HepG2 (cell line): ENCODE measurements around the gene TWNK. TPM values are rescaled to one million over a fixed set of nuclear protein-coding genes. Genes with fewer than 3 reads are reported as not detected.

Source experiments
- ATAC-seq: fragments of 200-7000 bp; cut with Tn5 transposase; 3 replicates; pipeline ENCODE4 v1.9.1; 2020; ENCODE audit warnings: mild to moderate bottlenecking, moderate library complexity
- BruUV-seq: library from RNA; stranded (reverse); fragments of 400-500 nt; replicated peaks from 2 replicates; lab custom pipeline; 2021; lab: Mats Ljungman, UMichigan
- CTCF ChIA-PET: fragments of 300-600 bp; formaldehyde crosslinking; extraction: SDS; loops from one replicate; lab custom pipeline; 2021; ENCODE audit warnings: low total read pairs, inconsistent platforms, low intra/inter-chr PET ratio; lab: Yijun Ruan, JAX
- POLR2A ChIA-PET: fragments of 350-600 bp; sonication (Branson Sonifier 250); formaldehyde crosslinking; loops from one replicate; lab custom pipeline; 2020; ENCODE audit warnings: antibody characterized with exemption, inconsistent platforms; lab: Yijun Ruan, JAX
- DNase-seq: peaks from one replicate; pipeline ENCODE4 v3.0.0-alpha.2; 2015; ENCODE audit warnings: low spot score
- FAIRE-seq: peaks from 3 replicates; lab custom pipeline; 2011; peaks lifted over from hg19 to GRCh38; lab: Jason Lieb, UNC
- H2AFZ ChIP-seq: one replicate; pipeline ENCODE4 v1.6.1; 2011; ENCODE audit warnings: low read length, inconsistent platforms
- H3K27ac ChIP-seq: fragments of 300-600 bp; 3 replicates; pipeline ENCODE4 v1.8.0; 2011; ENCODE audit warnings: mixed run types, mild to moderate bottlenecking, mixed read lengths, low read length, inconsistent platforms; ENCODE audit not compliant: insufficient read depth; ENCODE audit errors: extremely low read length
- H3K27me3 ChIP-seq, 2 experiments: fragments of 200-600 bp in 1 of 2; 2 replicates in 1 of 2; 3 replicates in 1 of 2; pipeline versions ENCODE4 v1.6.0 to v1.8.0; 2011; ENCODE audit warnings: low read length in 2 of 2, mild to moderate bottlenecking in 2 of 2, moderate library complexity in 2 of 2, inconsistent platforms in 1 of 2; ENCODE audit not compliant: insufficient read depth in 2 of 2, control insufficient read depth in 1 of 2
- H3K36me3 ChIP-seq, 2 experiments: fragments of 200-600 bp in 1 of 2; replicated peaks in 1 of 2; 2 replicates in 1 of 2; 3 replicates in 1 of 2; pipeline versions ENCODE4 v1.5.1 to v1.8.0; 2011; ENCODE audit warnings: low read length in 2 of 2, inconsistent platforms in 1 of 2; ENCODE audit not compliant: insufficient read depth in 2 of 2, control insufficient read depth in 1 of 2
- H3K4me1 ChIP-seq: 2 replicates; pipeline ENCODE4 v1.5.1; 2012; ENCODE audit warnings: low read length, inconsistent platforms; ENCODE audit not compliant: insufficient read depth
- H3K4me2 ChIP-seq: 2 replicates; pipeline ENCODE4 v1.6.0; 2011; ENCODE audit warnings: low read depth, low read length, inconsistent platforms
- H3K4me3 ChIP-seq, 3 experiments: fragments of 200-600 bp in 1 of 3; sonication (generic), shearing (Covaris generic) in 1 of 3; replicated peaks in 1 of 3; 2 replicates each; pipeline ENCODE4 v1.5.1; 2011 to 2016; ENCODE audit warnings: low read length in 3 of 3, inconsistent platforms in 2 of 3, low read depth in 2 of 3, mild to moderate bottlenecking in 2 of 3, control low read depth in 1 of 3, mixed read lengths in 1 of 3; ENCODE audit not compliant: insufficient read depth in 1 of 3
- H3K79me2 ChIP-seq: one replicate; pipeline ENCODE4 v1.6.1; 2011; ENCODE audit warnings: low read length, inconsistent platforms; ENCODE audit not compliant: insufficient read depth
- H3K9ac ChIP-seq: 2 replicates; pipeline ENCODE4 v1.6.0; 2011; ENCODE audit warnings: mild to moderate bottlenecking, low read depth, low read length, inconsistent platforms; ENCODE audit not compliant: insufficient read depth
- H3K9me3 ChIP-seq: 2 replicates; pipeline ENCODE4 v1.5.1; 2012; ENCODE audit warnings: mild to moderate bottlenecking, low read length
- H4K20me1 ChIP-seq: 2 replicates; pipeline ENCODE4 v1.6.0; 2011; ENCODE audit warnings: inconsistent platforms, mild to moderate bottlenecking, low read length, moderate library complexity; ENCODE audit not compliant: insufficient read depth
- AGO2 ChIP-seq: fragments of 200-400 bp; formaldehyde crosslinking; optimal IDR thresholded peaks from 2 replicates; pipeline ENCODE3; 2017; ENCODE audit warnings: mild to moderate bottlenecking, low read depth, low read length, moderate library complexity
- JUND ChIP-seq: sonication (generic); formaldehyde crosslinking; IDR thresholded peaks from 2 replicates; pipeline ENCODE4 v1.8.0; 2022; ENCODE audit warnings: mild to moderate bottlenecking, missing genetic modification reagents
- RBFOX2 ChIP-seq: fragments of 200-400 bp; formaldehyde crosslinking; IDR thresholded peaks from 2 replicates; pipeline ENCODE4 v1.6.1; 2017; ENCODE audit warnings: low read depth, mild to moderate bottlenecking, low read length
- RBM22 ChIP-seq: fragments of 200-400 bp; formaldehyde crosslinking; optimal IDR thresholded peaks from 2 replicates; pipeline ENCODE3; 2017; ENCODE audit warnings: mild to moderate bottlenecking, low read length, moderate library complexity
- REST ChIP-seq, 2 experiments: IDR thresholded peaks; 2 replicates each; pipeline ENCODE4 v1.6.1; 2011 to 2012; ENCODE audit warnings: low read length in 2 of 2, borderline replicate concordance in 1 of 2, low read depth in 1 of 2, mild to moderate bottlenecking in 1 of 2, moderate library complexity in 1 of 2
- ZBTB42 ChIP-seq: sonication (generic); formaldehyde crosslinking; IDR thresholded peaks from 2 replicates; pipeline ENCODE4 v1.5.0; 2020; ENCODE audit warnings: mild to moderate bottlenecking, missing genetic modification reagents
- ZNF562 ChIP-seq: sonication (generic); formaldehyde crosslinking; IDR thresholded peaks from 2 replicates; pipeline ENCODE4 v1.8.0; 2022; ENCODE audit warnings: missing genetic modification reagents, borderline replicate concordance
- ZNF574 ChIP-seq: sonication (generic); formaldehyde crosslinking; IDR thresholded peaks from 2 replicates; pipeline ENCODE4 v1.4.0; 2020; ENCODE audit warnings: missing genetic modification reagents
- WGBS: methylation state at CpG from one replicate; pipeline ENCODE4 v1.1.6; 2017; ENCODE audit warnings: low lambda C conversion rate; 5-methylcytosine and 5-hydroxymethylcytosine counted together
- in situ Hi-C: cut with HindIII; loops from 2 replicates; pipeline ENCODE4 v1.10.0; 2017; ENCODE audit warnings: low pct_unique_long_range_greater_than_20kb; ENCODE audit not compliant: extremely low pct_ligation_motif_present
- intact Hi-C: fragments of 100-400 bp; cut with micrococcal nuclease; formaldehyde crosslinking; loops from one replicate; pipeline ENCODE4 v1.10.0; 2022; ENCODE audit not compliant: unreplicated experiment
- polyA plus RNA-seq, 8 experiments: library from polyadenylated mRNA; depleted of rRNA in 3 of 8; stranded (reverse) in 7 of 8; unstranded in 1 of 8; fragments of >200 nt; fragmentation: Illumina TruSeq in 4 of 8; extraction: Trizol in 4 of 8; gene quantifications; 2 replicates each; pipeline versions ENCODE4 v1.2.1 to v1.2.3, GENCODE V29; 2011 to 2016; ENCODE audit warnings: low read depth in 4 of 8, missing spikeins in 1 of 8, mixed read lengths in 1 of 8; ENCODE audit not compliant: insufficient read depth in 1 of 8
- total RNA-seq, 5 experiments: library from RNA; depleted of rRNA; stranded (reverse); fragments of >200 nt; fragmentation: Illumina TruSeq; extraction: Trizol; gene quantifications; 2 replicates each; pipeline ENCODE4 v1.2.3, GENCODE V29; 2016; ENCODE audit warnings: low read depth in 1 of 5

The TWNK gene
- total and polyA plus RNA-seq, 2 of the 13 experiments (the other 11 are each of a cell fraction or from before 2014, with no cell fraction given) = 10.7 to 16.5 TPM

DNA sequence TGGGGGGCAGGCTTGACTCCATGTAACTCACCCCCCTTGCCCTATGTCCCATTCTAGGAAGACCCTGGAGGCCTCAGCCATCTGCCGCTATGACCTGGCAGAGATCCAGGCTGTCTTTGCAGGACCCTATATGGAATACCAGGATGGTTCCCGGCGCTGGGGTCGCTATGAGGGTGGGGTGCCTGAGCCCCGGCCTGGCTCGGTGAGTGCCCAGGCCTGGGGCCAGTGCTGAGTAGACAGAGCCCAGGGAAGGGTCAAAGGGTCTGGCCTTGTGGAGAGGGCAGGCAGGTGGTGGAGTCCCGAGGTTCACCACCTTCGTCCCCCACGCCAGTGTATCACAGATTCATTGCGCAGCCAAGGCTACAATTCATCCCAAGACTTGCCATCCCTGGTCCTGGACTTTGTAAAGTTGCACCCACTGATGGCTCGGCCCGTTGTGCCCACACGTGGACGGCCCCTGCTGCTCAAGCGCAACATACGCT lies 7.5 kb upstream of the TWNK start:
- POLR2A ChIA-PET = interaction anchor here (1.7 kb wide), 1 partner anchor 18 kb away, joined by 3 read pairs; no protein-coding TSS in a partner anchor
- no peak for TF ChIP-seq REST (IDR thresholded peaks at IDR 0.05; ENCODE audit: borderline replicate concordance in 1 of 2, low read depth in 1 of 2, low read length in 2 of 2)
- TF ChIP-seq RBFOX2 = peak; percentile 16; the same call in 1 of the 2 replicates
- TF ChIP-seq ZNF574 (CRISPR knock-in tag) = no peak
- peak; percentile 80 for TF ChIP-seq AGO2
- no peak for TF ChIP-seq JUND (CRISPR knock-in tag)
- no peak for TF ChIP-seq RBM22
- no peak for TF ChIP-seq ZNF562 (CRISPR knock-in tag)
- no peak for TF ChIP-seq ZBTB42
- TF ChIP-seq, all 625 proteins: peak for 2
- ATAC-seq (no peak), DNase-seq (no peak), FAIRE-seq (no peak)
- Histone ChIP-seq H4K20me1 (no peaks in the 10 kb centered on the region), H3K4me3 (no peak overlapping the region), H2AFZ (no peak overlapping the region), H3K79me2 (no peaks in the 10 kb centered on the region), H3K9ac (no peak overlapping the region), H3K9me3 (no peaks in the 10 kb centered on the region), H3K27me3 (no peaks in the 10 kb centered on the region), H3K4me1 (peaks cover 11% of the 10 kb centered on the region), H3K36me3 (peaks cover 30 to 80% of the 10 kb centered on the region in 2 experiments), H3K27ac (no peak overlapping the region), H3K4me2 (no peak overlapping the region)
- WGBS = 99% methylated on average over 8 of the region's 16 CpGs
- BruUV-seq = no TSS peak
- in situ Hi-C loops = no loop called here
- CTCF ChIA-PET = no interaction called here
- intact Hi-C loops = no loop called here
